ENCODE data around the gene CXCL3.
"Not testable (repeated sequence)": the region's sequence is repeated elsewhere in the genome, so short reads cannot be mapped to it uniquely, and the experiment has no call there.

The CXCL3 gene

DNA sequence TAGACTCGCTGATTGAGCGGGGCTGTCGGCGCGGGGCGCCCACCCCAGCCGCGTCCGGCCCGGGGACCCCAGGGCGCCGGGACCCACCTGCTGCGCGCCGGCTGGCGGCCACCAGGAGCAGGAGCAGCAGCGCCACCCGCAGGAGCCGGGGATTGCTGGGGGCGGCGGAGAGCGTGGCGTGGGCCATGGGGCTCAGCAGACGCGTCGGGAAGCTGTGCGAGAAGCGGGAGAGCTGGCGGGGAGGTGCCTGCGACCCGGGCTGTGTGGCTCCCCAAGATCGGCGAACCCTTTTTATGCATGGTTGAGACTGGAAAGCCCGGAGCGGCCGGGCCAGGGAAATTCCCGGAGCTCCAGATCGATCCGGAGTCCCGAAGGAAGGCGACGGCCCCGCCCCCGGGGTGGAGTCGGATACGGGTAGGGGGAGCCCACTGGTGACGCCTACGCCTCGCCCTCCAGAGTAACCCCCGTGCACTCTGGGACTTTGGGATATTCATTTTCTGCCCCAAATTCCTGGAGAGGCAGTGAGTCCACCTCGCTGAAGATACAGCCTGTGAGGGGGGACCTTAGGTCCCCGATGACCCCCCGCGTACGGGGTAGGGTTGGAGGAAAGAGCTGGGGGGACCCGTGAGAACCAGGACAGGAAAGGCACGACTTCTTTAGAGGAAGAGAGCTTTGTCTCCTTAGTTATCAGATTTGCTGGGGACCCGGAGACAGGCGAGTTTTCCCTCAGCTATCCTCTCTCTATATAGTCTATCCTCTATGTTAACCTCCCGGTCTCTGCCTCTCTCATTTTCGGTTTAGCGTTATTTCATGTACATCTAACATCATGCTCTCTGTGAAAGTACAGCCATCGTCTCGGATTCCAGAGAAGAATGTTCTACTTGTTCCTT is at the start of gene CXCL3:
CXCL3 (minus strand) TSS at position 265 of the 890 bp plus-strand sequence; CDS start at position 187, 78 bp downstream.
- DNase-seq, result peak; percentile 67

DNA sequence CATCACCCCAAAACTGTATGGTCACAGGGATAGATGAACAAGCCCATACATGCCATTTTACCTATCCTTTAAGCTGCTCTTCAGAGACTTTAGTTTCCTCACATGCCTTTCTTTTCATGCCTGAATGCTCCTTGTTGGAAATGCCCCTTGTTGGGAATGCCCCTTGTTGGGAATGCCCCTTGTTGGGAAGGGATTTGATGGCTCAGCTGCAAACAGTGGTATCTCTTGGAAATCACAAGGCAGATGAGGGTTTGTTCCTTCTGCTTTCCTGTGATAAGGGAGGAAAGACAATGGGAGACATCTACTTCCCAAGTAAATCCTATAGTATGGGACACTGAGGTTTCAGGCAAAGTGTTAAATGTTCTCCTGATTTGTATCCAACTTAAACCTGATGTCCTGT is 49.0 kb upstream of the CXCL3 start:
- no peak for DNase-seq

DNA sequence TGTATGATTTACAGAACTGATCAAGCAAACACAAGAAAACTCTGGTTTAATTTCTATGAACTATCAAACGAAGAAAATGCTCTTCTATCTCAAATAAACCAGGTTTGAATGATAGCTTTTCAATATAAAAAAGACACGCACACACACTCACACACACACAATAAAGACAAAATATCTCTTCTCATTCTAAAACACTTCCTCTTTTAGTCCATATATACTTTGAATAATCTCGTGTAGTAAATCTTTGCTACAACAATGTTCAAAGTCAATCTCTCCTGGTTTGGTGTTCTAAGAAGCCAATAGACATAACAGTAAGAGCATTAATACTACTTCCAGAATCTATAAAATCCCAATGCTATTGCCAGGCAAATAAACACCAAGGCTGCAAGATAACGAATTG is 47.2 kb upstream of the CXCL3 start:
- no peak for DNase-seq

DNA sequence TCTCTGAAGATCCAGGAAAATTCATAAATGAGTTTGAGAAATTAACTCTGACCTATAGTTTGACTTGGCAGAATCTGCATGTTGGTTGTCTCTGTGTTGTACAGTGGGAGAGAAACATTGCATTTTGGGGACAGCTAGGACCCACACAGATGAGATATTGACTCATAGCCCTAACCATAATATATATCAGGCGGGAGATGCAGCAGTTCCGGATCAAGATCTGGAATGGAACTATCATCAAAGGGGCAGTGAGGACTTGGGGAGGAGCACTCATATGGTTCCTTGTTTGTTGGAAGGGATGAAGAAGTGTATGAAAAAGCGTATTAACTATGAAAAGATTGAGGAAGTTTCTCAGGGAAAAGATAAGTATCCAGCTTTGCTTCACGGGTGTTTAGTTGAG is 46.5 kb upstream of the CXCL3 start:
- DNase-seq, result no peak

DNA sequence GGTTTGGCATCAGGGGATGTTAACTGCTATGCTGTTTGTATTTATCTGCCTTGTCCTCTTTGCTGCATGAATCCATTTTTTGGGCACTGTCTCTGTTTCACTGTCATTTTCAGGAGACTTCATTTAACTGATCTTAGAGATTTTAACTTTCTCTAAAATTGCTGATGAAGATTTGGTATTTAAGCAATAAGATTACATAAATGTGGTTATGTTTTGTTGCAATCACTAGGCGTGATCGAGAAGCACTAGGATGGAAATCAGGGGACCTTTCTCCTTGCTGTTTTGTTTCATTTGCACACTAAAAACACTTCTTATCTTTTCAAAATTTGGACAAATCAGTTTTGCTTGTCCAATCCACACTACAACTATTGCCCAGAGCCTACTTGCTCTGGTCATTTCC is 45.1 kb upstream of the CXCL3 start:
- DNase-seq, result no peak

DNA sequence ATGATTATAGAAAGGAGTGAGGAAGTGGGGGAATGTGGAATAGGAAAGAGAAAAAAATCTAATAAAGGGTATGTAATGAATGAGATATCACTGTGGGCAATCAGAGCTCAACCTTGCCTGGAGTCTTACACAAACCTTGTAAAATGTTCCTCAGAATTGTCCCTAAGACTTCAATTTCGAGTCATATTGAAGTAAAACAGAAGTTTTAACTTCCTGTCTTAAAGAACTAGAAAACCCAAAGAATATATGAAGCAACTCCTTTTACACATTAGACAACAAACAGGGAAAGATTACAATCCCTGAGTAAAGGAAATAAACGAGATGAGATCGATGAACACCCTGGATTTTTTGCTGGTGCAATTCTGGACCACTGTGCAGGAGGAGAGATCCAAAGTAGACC is 42.5 kb upstream of the CXCL3 start:
- no peak for DNase-seq

DNA sequence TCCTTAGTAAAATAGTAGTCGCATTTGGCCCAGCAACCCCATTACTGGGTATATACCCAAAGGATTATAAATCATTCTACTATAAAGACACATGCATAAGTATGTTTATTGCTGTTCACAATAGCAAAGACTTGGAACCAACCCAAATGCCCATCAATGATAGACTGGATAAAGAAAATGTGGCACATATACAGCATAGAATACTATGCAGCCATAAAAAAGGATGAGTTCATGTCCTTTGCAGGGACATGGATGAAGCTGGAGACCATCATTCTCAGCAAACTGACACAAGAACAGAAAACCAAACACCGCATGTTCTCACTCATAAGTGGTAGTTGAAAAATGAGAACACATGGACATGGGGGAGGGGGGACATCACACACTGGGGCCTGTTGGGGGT is 41.9 kb upstream of the CXCL3 start:
- not testable (repeated sequence) for DNase-seq

DNA sequence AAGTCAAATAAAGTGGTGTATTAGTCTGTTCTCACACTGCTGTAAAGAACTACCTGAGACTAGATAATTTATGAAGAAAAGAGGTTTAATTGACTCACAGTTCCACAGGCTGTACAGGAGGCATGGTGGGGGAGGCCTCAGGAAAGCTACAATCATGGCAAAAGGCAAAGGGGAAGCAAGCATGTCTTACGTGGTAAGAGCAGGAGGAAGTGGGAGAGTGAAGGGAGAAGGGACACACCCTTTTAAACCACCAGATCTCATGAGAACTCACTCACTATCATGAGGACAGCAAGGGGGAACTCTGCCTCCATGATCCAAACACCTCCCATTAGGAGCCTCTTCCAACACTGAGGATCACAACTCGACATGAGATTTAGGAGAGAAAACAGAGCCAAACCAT is 40.5 kb upstream of the CXCL3 start:
- DNase-seq, result not testable (repeated sequence)

DNA sequence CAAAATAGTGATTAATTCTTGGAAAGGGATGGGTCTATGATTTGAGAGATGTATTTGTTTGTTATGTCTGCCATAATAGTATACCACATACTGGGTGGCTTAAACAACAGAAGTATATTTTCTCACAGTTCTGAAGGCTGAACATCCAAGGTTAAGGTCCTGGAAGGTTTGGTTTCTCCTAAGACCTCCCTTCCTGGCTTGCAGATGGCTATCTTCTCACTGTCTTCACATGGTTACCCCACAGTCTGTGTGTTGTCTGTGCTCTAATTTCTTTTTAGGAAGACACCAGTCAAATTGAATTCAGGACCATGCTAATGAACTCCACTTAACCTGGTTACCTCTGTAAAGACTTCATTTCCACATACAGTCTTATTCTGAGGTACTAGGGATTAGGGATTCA is 34.9 kb upstream of the CXCL3 start:
- no peak for DNase-seq

DNA sequence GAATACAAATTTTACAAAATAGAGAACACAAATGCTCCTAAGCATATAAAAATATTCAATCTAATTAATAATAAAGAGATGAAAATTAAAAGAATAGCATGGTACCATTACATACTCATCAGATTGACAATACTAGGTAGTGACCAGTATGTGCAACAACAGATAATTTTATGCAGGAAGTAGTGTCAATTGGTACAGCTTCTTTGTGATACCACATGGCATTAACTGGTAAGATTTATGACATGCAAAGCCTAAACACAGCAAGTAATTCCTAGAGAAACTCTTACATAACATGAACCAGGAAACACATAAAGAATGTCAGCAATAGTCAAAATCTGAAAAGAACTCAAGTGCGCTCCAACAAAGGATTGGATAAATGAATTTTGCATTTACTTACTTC is 34.2 kb upstream of the CXCL3 start:
- no peak for DNase-seq

DNA sequence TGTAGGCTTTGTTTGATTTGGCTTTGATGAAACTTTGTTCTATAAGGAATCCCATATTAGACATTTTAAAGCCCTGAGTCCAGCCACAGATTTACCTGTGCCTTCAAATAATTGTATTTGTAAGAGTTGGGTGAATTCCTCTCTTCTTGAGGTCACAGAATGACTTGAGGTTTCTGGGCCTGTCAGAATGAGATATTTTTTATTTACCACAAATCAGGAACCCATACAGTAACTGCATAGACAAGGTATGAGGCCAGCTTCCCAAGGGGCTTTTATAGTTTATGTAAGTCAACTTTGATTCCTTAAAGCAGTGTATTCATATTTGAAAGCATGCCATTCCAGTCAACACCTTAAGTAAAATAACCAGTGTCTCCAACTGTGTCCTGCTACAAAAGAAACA is 29.1 kb upstream of the CXCL3 start:
- no peak for DNase-seq

DNA sequence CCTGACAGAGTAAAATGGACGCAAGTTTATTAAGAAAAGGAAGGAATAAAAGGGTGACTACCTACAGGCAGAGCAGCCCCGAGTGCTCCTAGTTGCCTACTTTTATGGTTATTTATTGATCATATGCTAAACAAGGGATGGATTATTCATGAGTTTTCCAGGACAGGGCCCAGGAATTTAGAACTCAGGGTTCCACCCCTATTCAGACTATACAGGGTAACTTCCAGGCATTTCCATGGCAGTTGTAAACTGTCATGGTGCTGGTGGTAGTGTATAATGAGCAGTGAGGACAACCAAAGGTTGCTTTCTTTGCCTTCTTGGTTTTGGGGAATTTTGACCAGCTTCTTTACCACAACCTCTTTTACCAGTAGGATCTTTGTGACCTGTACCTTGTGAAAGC is 27.7 kb upstream of the CXCL3 start:
- no peak for DNase-seq

DNA sequence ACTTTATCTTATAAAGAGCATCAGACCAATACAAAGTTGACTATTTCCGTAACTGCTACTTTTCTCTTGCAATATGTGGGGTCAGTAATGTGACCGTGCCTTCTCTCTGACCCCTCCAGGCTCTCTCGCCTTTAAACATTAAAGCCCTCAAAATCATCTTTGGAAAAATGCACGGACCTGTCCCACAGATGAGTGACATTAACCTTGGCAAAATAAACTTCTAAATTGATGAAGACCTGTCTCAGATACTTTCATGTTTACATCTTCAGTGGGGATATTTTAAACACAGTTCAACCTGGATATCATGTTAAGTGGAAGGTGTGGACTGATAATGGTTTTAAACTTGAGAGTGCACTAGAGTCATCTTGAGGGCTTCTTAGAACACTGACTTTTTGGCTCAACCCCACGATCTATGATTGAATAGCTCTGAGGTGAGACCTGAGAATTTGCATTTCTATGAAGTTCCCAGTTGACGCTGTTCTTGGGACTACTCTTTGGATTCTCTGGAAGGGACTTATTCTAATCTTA is 26.7 kb upstream of the CXCL3 start:
- DNase-seq, result no peak

DNA sequence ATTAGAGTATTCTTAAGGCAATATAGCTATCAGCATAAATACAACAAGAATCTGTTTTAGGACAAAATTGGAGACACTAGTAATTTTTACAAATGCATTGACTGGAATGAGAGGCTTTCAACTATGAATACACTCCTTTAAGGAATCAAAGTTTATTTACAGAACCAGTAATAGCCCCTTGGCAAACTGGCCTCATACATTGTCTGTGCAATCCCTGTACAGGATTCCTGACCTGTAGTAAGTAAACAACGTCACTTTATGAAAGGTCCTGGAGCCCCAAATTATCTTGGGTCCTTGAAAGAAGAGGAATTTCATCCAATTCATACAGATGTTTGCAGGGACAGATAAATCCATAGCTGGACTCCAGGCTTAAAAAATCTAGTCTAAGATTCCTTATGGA is 25.4 kb upstream of the CXCL3 start:
- no peak for DNase-seq

DNA sequence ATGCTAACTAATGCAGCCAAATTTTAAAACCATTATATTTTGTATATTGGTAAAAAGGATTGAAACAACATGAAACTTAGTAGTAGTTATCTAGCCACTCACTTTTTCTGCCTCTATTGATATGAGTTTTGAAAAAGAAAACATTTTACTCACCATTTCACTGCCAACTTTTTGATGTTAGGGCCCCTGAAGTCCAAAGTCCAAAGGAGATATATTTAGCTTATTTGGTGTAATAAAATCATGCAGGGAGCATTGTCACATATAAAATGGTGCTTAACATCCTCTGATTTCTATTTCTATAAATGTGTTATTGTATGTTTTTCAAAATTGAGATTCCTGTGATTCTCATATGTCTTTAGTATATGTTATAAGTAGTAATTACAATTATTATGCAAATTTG is 24.5 kb upstream of the CXCL3 start:
- DNase-seq, result no peak

DNA sequence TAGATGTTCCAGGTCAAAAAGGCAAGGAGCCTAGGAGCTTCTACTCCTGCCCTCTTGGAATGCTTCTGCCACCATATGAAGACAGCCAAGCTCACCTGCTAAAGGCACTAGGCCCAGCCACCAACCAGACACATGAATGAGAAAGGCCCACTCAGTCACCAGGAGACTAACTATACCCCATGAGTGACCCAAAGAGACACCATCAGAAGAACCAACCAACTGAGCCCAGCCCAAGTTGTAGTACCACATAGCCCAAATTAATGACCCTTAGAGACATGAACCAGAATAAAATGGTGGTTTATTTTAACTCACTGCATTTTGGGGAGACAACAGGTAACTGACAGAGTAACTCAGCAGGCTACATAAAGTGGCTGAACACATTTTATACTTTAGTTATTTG is 22.9 kb upstream of the CXCL3 start:
- DNase-seq, result no peak

DNA sequence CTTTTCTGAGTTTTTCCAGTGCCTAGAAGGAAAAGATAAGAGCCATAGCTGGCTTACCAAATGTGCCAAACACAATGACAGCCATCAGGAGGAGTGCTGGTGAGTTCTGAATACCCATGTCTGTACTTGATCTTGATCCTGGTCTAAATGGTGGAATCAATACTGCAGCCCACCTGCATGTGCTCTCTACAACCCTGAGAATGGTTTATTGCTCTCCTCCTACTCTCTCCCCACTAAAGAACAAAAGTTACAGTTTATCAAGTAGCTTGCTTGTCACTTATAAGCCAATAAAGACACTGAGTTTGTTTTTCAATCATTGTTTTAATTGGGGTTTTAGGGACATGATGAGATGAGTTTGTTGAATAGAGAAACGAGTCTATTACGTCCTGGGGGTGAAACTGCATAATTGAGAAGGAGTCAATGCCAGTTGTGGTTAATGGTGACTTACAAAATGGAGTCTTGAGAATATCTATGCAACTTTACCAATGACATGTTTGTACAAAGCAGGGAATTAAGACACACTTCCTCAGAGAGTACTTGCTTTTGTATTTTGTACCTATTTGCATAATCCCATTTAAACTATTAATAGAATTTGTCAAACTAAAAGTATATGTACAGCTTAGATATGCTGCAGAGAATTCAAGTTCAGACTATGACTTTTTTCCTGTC is 20.8 kb upstream of the CXCL3 start:
- no peak for DNase-seq

DNA sequence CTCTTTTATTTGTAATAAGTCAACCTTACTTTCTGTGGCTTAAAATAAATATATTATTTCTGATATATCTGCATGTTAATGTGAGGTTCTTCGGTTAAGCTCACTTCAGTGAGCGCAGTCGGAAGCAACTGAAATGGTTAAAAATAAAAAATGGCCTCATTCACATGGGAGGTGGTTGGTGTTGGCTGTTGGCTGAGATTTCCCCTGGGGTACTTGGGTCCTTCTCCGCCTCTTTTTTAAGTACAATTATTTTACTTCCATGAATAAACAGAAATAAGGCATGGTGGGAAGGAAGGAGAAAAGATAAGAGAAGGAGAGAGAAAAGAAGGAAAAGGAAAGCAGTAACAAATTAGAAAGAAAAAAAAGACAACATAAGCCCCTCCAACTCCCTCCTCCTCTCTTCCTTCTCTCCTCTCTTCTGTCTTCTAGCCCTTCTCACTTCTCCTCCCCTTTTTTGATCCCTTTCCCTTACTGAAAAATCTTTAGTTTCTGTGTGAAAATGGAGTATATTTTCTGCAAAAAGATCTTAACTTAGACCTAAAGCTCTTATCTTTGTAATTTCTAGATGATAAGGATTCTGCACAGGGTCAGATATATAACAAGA is 19.7 kb upstream of the CXCL3 start:
- DNase-seq, result no peak

DNA sequence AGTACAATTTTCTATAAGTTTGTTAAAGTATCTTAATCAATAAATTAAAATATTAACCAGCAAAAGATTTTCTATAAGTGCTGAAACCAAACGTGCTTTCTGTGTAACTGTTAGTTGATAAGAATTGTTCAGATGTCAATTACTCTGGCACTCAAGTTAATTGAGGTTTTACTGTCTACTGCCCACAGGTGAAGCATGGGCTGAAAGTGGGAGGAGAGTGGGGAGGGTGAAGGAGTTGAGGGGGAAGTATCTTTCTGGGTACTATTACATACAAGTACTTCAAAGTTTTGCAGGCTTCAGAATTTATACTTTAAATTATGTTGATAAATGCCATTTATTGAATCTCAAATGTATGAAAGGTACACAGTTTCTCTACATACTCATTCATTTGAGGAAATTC is 19.1 kb upstream of the CXCL3 start:
- no peak for DNase-seq

DNA sequence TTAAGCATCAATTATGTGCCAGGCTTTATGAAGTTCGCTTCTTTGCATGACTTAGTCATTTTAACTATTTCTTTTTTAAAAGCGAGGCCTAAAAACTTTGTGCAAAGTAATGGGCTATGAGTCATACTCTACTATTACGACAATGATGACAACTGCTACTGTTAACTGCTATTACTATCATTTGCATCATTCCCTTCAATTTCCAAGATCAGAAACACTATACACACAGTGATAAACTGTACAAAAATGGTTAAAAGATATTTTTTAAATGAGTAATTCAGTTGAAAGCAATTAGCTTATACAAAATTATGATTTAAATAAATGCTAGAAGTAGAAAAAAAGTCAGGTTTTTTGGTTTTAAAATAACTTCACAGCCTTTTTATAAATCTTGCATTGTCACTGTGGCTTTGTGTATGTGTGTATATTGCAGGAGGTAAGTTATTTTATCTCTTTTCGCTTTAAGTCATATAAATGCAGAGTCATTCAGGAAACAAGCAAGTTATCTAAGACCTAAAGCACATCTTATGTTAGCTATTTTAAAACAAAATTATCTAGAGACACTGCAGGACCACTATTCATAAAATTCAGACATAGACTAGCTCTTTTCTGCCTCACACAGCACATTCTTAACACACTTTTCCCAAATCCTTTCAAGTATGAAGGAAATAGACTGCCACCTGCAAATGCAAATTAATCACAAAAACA is 18.5 kb upstream of the CXCL3 start:
- no peak for DNase-seq

DNA sequence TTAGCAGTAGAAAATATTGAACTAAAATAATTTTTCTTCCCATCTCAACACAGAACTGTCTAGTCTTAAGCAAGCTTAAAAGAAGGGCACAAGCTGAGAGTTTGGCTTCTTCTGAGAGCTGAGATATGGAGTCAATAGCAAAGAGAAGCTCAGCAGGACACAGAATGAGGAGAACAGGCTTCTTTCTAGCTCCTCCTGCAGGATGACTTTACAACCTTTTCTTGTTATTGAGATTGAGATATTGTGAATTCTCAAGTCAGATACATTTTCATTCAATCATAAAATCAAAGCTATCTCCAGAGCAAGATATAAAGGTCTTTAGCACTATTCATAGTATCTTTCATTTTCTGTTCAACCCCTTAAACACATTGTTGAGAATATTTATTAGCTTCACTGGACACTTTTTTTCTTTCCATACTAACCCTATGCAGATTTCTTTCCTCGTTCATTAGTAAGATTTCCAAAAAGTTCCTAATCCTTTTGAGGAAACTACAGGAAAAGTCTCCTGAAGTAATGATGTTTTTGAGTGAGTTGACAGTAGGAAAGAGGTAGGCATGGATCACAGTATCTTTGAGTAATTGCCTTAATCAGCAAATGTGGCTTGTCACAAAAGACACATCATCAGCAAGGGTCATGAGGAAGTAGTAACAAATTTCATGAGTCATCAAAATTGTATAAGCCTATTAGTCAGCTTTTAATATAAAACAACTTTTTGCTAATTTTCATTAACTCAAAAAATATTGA is 17.8 kb upstream of the CXCL3 start:
- no peak for DNase-seq

DNA sequence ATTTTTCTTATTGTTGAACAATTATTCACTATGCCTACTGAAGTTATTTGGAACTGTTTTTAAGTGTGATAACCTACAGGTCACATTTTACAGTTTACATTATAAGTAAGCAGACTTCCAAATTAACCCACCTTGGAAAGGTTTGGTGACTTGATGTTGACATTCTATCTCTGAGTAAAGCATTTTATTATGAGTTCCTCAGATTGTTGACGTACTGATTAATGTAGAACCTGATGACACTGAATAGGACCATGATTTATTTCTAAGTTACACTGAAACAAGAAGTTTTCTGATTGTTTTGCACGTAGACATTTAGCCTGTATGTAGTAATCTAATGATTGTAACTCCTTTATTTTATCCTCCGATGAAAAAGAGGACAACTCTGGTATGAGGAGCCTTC is 17.0 kb upstream of the CXCL3 start:
- no peak for DNase-seq

Data from left hindlimb (tissue), 1 donor.